HG02798 (cell line): ENCODE results near the gene ELOVL7.
"Not testable (repeated sequence)": the region's sequence is repeated elsewhere in the genome, so short reads cannot be mapped to it uniquely, and the experiment has no call there.

Experiments
- ATAC-seq: cut with Tn5 transposase; IDR thresholded peaks from one replicate; pipeline ENCODE4 v1.9.1; 2021; ENCODE audit warnings: mild to moderate bottlenecking; ENCODE audit not compliant: unreplicated experiment, poor library complexity

The ELOVL7 gene

GRCh38 chr5:60719329-60719728 lies 124.7 kb downstream of the ELOVL7 start:
- ATAC-seq = no peak

- ATAC-seq = no peak
Observed at GRCh38 chr5:60718166-60718892, 125.7 kb downstream of the ELOVL7 start.

- ATAC-seq = not testable (repeated sequence)
Observed at GRCh38 chr5:60715201-60715928, 128.7 kb downstream of the ELOVL7 start.

- no peak for ATAC-seq
Observed at GRCh38 chr5:60712950-60713349, 131.1 kb downstream of the ELOVL7 start.

GRCh38 chr5:60711892-60712291 lies 132.2 kb downstream of the ELOVL7 start:
- ATAC-seq = not testable (repeated sequence)

GRCh38 chr5:60710362-60710761 lies 133.7 kb downstream of the ELOVL7 start:
- no peak for ATAC-seq

GRCh38 chr5:60705144-60705543 lies 138.9 kb downstream of the ELOVL7 start:
- no peak for ATAC-seq

GRCh38 chr5:60703944-60704343 lies 140.1 kb downstream of the ELOVL7 start:
- no peak for ATAC-seq
